Stimulated activated CD4-positive, alpha-beta T cell treated with anti-CD3 and anti-CD28 coated beads, Interleukin-2, amount 100 ng/mL, for 24 hours (primary cell): ENCODE data around the gene SERPINA6.
"Not testable (repeated sequence)": the region's sequence is repeated elsewhere in the genome, so short reads cannot be mapped to it uniquely, and the experiment has no call there.

ENCODE experiments used
- DNase-seq, 2 donors: peaks; one replicate each; pipeline ENCODE4 v3.0.0-alpha.2; 2020

SERPINA6 gene

GRCh38 chr14:94320243-94320642 is 2.9 kb downstream of the SERPINA6 start:
- no peak for DNase-seq

GRCh38 chr14:94317259-94317658 is 5.9 kb downstream of the SERPINA6 start:
- no peak for DNase-seq

- DNase-seq = no peak
Measured at GRCh38 chr14:94316692-94317091, 6.4 kb downstream of the SERPINA6 start.

- no peak for DNase-seq
Measured at GRCh38 chr14:94314890-94315289, 8.2 kb downstream of the SERPINA6 start.

GRCh38 chr14:94313991-94314655 is 9.0 kb downstream of the SERPINA6 start:
- no peak for DNase-seq

GRCh38 chr14:94312481-94313246 is 10.5 kb downstream of the SERPINA6 start:
- no peak for DNase-seq

GRCh38 chr14:94310248-94310647 is 12.9 kb downstream of the SERPINA6 start:
- no peak for DNase-seq

- no peak for DNase-seq
Measured at GRCh38 chr14:94309721-94310120, 13.4 kb downstream of the SERPINA6 start.

- no peak for DNase-seq
Measured at GRCh38 chr14:94307410-94307992, 15.6 kb downstream of the SERPINA6 start.

GRCh38 chr14:94306047-94306978 is 16.8 kb downstream of the SERPINA6 start:
- DNase-seq = no peak

- no peak for DNase-seq
Measured at GRCh38 chr14:94305620-94306019, 17.5 kb downstream of the SERPINA6 start.

- DNase-seq = no peak
Measured at GRCh38 chr14:94304243-94304642, 18.9 kb downstream of the SERPINA6 start.

GRCh38 chr14:94303111-94303510 is 20.0 kb downstream of the SERPINA6 start:
- DNase-seq = no peak

- no peak for DNase-seq
Measured at GRCh38 chr14:94298130-94298529, 25.0 kb downstream of the SERPINA6 start.

GRCh38 chr14:94296181-94296545 is 27.0 kb downstream of the SERPINA6 start:
- not testable (repeated sequence) for DNase-seq

GRCh38 chr14:94295360-94296180 is 27.6 kb downstream of the SERPINA6 start:
- no peak for DNase-seq

- no peak for DNase-seq
Measured at GRCh38 chr14:94293578-94293924, 29.6 kb downstream of the SERPINA6 start.

GRCh38 chr14:94292872-94293577 is 30.1 kb downstream of the SERPINA6 start, which contains the start of gene SERPINA10:
Gene SERPINA10 (minus strand): TSS chr14:94293268. CDS start chr14:94290593, 2,675 bp downstream.
- DNase-seq = no peak

- DNase-seq = no peak
Measured at GRCh38 chr14:94292526-94292871, 30.6 kb downstream of the SERPINA6 start.

- no peak for DNase-seq
Measured at GRCh38 chr14:94291906-94292525, 31.1 kb downstream of the SERPINA6 start.
